Esophagus muscularis mucosa (tissue), 4 donors: ENCODE measurements around the gene EBF4. TPM values are rescaled to one million over a fixed set of nuclear protein-coding genes. Genes with fewer than 3 reads are reported as not detected.

Experiments used
- DNase-seq: peaks from one replicate; pipeline ENCODE4 v3.0.0-alpha.2; 2017; ENCODE audit errors: extremely low spot score
- H3K27ac ChIP-seq, 4 donors: fragments of 200-600 bp; sonication (generic); replicated peaks in 1 of 4; 1 replicate in 3 of 4; 2 replicates in 1 of 4; pipeline ENCODE4 v1.5.1; 2016 to 2019; ENCODE audit warnings: mild to moderate bottlenecking in 1 of 4
- H3K27me3 ChIP-seq, 4 donors: fragments of 200-600 bp; sonication (generic); one replicate each; pipeline versions ENCODE4 v1.5.1 to v1.6.0; 2016 to 2019
- H3K36me3 ChIP-seq, 4 donors: fragments of 200-600 bp; sonication (generic); one replicate each; pipeline ENCODE4 v1.5.1; 2016 to 2019
- H3K4me1 ChIP-seq, 4 donors: fragments of 200-600 bp; sonication (generic); one replicate each; pipeline ENCODE4 v1.5.1; 2016 to 2019
- H3K4me3 ChIP-seq, 4 donors: fragments of 200-600 bp; sonication (generic); 1 replicate in 2 of 4; 2 replicates in 2 of 4; pipeline ENCODE4 v1.5.1; 2016 to 2019; ENCODE audit warnings: mild to moderate bottlenecking in 4 of 4, moderate library complexity in 1 of 4
- H3K9me3 ChIP-seq, 4 donors: fragments of 200-600 bp; sonication (generic); 1 replicate in 3 of 4; 2 replicates in 1 of 4; pipeline ENCODE4 v1.5.1; 2016 to 2019
- EP300 ChIP-seq: sonication (generic); formaldehyde crosslinking; IDR thresholded peaks from one replicate; pipeline ENCODE4 v1.6.1; 2017; ENCODE audit warnings: antibody characterized with exemption
- POLR2A ChIP-seq: fragments of 450-650 bp; IDR thresholded peaks from one replicate; pipeline ENCODE4 v1.6.1; 2017; ENCODE audit warnings: antibody characterized with exemption, moderate library complexity, mild to moderate bottlenecking, low read depth
- POLR2AphosphoS5 ChIP-seq, 2 donors: sonication (generic); formaldehyde crosslinking; IDR thresholded peaks; one replicate each; pipeline ENCODE4 v1.6.1; 2017; ENCODE audit warnings: antibody characterized with exemption in 2 of 2
- WGBS: methylation state at CpG from one replicate; pipeline ENCODE4 v1.1.5; 2018; 5-methylcytosine and 5-hydroxymethylcytosine counted together
- intact Hi-C: fragments of 100-400 bp; cut with DNase I; formaldehyde crosslinking; loops from one replicate; pipeline ENCODE4 v1.15.1; 2023
- total RNA-seq, 4 donors: library from RNA; depleted of rRNA; stranded (reverse); fragments of >200 nt; gene quantifications; one replicate each; pipeline versions ENCODE4 v1.1.0 to v1.2.1, GENCODE V29; 2016
- TF ChIP-seq, protein P1 (sequence below), 3 experiments: fragments of 200-600 bp in 2 of 3; fragments of 450-650 bp in 1 of 3; sonication (generic) in 2 of 3; IDR thresholded peaks; one replicate each; pipeline ENCODE4 v1.5.1; 2017 to 2019; ENCODE audit warnings: antibody characterized with exemption in 3 of 3, mild to moderate bottlenecking in 2 of 3, moderate library complexity in 1 of 3

EBF4 gene
- total RNA-seq, 4 donors from 2014 or later = 23.7 to 46.7 (median 30.1) TPM

DNA sequence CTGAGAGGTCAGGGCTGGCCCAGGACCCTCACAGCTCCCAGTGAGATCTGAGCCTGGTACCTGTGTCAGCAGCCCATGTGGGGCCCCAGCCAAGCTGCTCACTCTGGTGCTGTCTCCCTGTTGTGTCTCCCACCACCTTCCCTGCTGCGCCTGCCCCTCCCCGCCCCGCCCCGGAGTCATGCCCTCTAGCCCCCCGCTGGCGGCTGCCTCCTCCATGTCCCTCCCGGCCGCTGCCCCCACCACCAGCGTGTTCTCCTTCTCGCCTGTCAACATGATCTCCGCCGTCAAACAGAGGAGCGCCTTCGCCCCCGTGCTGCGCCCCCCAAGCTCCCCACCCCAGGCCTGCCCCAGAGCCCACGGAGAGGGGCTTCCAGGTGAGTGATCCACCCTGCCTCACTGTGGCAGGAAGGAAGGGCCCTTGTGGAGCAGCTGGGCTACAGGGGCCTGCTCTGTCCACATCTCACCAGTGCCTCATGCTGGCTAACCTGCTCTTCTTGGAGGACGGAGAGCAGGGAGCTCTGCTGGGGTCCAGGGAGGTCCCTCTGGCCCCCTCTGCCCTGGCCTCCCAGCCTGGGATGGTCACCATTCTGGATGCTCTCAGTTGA is 63.0 kb downstream of the EBF4 start:
- no peak overlapping the region for H3K4me3 ChIP-seq
- 47% methylated on average over 13 of the region's 18 CpGs for WGBS
- TF ChIP-seq, protein P1, sequence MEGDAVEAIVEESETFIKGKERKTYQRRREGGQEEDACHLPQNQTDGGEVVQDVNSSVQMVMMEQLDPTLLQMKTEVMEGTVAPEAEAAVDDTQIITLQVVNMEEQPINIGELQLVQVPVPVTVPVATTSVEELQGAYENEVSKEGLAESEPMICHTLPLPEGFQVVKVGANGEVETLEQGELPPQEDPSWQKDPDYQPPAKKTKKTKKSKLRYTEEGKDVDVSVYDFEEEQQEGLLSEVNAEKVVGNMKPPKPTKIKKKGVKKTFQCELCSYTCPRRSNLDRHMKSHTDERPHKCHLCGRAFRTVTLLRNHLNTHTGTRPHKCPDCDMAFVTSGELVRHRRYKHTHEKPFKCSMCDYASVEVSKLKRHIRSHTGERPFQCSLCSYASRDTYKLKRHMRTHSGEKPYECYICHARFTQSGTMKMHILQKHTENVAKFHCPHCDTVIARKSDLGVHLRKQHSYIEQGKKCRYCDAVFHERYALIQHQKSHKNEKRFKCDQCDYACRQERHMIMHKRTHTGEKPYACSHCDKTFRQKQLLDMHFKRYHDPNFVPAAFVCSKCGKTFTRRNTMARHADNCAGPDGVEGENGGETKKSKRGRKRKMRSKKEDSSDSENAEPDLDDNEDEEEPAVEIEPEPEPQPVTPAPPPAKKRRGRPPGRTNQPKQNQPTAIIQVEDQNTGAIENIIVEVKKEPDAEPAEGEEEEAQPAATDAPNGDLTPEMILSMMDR (IDR thresholded peaks at IDR 0.05) = no peak
- no peak for TF ChIP-seq POLR2A
- no peak for TF ChIP-seq EP300
- no peak for TF ChIP-seq POLR2AphosphoS5 (IDR thresholded peaks at IDR 0.05)
- intact Hi-C loops = loop anchor here (10.0 kb wide), 1 partner anchor 231 kb away; no protein-coding TSS in a partner anchor
- no peak for DNase-seq
- H3K36me3 ChIP-seq = peaks cover 0 to 10% (median 0%) of the 10 kb centered on the region in 4 donors
- no peak overlapping the region for H3K27ac ChIP-seq
- peaks cover 20 to 31% (median 30%) of the 10 kb centered on the region in 4 donors for H3K4me1 ChIP-seq
- H3K27me3 ChIP-seq = peaks cover 0 to 99% (median 32%) of the 10 kb centered on the region in 4 donors
- no peaks in the 10 kb centered on the region for H3K9me3 ChIP-seq

DNA sequence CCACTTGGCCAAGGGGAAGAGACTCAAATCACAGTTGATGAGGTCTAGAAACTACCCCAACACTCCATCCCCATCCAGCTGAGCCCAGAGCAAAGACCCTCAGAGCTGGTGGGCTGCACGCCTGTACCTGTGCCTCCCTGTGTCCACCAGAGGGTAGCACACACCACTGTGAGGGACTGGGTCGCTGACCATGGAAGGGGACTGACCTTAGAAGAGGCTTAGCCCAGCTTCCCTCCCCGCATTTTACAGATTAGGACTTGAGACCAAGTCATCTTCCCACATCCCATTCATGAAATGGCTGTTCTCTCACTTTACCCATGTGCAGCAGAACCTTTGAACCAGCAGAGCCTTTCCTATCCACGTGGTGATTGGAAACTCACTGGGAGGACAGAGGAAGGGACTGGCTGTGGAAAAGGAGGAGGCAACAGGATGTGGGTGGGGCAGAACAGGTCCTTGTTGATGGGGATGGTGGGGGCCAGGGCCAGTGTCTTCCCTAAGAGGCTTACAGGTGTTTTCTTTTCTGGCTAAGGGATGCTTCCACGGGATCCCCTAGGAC is 63.6 kb downstream of the EBF4 start:
- 54% methylated on average over 4 of the region's 5 CpGs for WGBS
- intact Hi-C loops = loop anchor here (10.0 kb wide), 1 partner anchor 231 kb away; no protein-coding TSS in a partner anchor
- peaks cover 0 to 97% (median 32%) of the 10 kb centered on the region in 4 donors for H3K27me3 ChIP-seq

DNA sequence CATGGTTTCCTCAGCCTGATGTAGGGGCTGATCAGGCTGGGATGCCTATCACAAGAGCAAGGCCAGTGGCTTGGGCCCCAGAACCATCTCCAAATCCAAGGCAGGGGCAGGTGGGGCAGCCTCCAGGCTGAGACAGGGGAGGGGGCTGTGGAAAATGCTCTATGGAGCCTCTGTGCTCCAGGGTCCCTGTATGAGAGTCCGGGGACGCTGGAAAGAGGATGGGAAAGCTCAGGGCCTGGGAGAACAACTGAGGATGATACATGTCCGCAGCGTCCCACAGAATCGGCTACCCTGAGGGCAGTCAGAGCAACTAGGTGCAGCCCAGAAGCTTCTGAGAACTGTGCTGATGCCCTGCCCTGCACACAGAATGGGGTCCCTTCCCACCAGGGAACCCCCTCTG is 64.4 kb downstream of the EBF4 start:
- peaks cover 12 to 16% (median 15%) of the 10 kb centered on the region in 4 donors for H3K4me1 ChIP-seq
- H3K36me3 ChIP-seq = peaks cover 0 to 10% (median 0%) of the 10 kb centered on the region in 4 donors
- no peak overlapping the region for H3K27ac ChIP-seq
- peaks cover 0 to 94% (median 26%) of the 10 kb centered on the region in 4 donors for H3K27me3 ChIP-seq
- no peak for DNase-seq
- WGBS = 96% methylated on average over 4 of the region's 5 CpGs
- H3K9me3 ChIP-seq = no peaks in the 10 kb centered on the region
- intact Hi-C loops = loop anchor here (10.0 kb wide), 1 partner anchor 232 kb away; no protein-coding TSS in a partner anchor
- TF ChIP-seq EP300 (no peak), POLR2A (no peak), POLR2AphosphoS5 (IDR thresholded peaks at IDR 0.05) (no peak)
- TF ChIP-seq, protein P1 (IDR thresholded peaks at IDR 0.05) = no peak
- H3K4me3 ChIP-seq = no peak overlapping the region

More for the DNA sequence above, 63.6 kb downstream of the EBF4 start:
- no peak for DNase-seq
- Histone ChIP-seq H3K4me1 (peaks cover 17 to 25% (median 24%) of the 10 kb centered on the region in 4 donors), H3K27ac (no peak overlapping the region), H3K4me3 (no peak overlapping the region), H3K9me3 (no peaks in the 10 kb centered on the region), H3K36me3 (peaks cover 0 to 10% (median 0%) of the 10 kb centered on the region in 4 donors)
- TF ChIP-seq POLR2A = no peak
- TF ChIP-seq, protein P1 (IDR thresholded peaks at IDR 0.05) = peak in 1 of 3 experiments; percentile 16
- no peak for TF ChIP-seq EP300

DNA sequence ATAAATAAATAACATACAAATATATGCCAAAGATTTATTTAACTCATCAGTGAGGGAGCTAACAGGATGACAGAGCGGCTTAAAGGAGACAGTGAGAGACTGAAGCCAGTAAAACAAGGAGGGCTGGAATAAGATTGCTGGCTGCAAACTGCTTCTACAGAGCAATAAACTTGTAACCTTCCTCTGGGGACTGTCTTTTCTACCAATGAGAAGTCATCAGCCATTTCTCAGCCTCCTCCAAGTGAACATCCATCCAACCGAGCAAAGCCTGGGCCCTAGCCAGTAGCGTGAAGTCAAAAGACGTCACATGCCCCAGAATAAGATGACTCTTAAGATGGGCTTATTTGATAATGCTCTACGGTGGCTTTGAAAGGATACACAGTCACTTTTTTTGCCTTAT is 65.4 kb downstream of the EBF4 start:
- Histone ChIP-seq H3K27ac (no peak overlapping the region), H3K9me3 (no peaks in the 10 kb centered on the region), H3K4me3 (no peak overlapping the region), H3K4me1 (peaks cover 5 to 6% (median 6%) of the 10 kb centered on the region in 4 donors), H3K36me3 (peaks cover 0 to 10% (median 0%) of the 10 kb centered on the region in 4 donors), H3K27me3 (peaks cover 0 to 94% (median 19%) of the 10 kb centered on the region in 4 donors)
- TF ChIP-seq, protein P1 (IDR thresholded peaks at IDR 0.05) = no peak
- TF ChIP-seq POLR2A = no peak
- no peak for TF ChIP-seq POLR2AphosphoS5 (IDR thresholded peaks at IDR 0.05)
- no peak for TF ChIP-seq EP300
- intact Hi-C loops = loop anchor here (10.0 kb wide), 1 partner anchor 233 kb away; no protein-coding TSS in a partner anchor
- DNase-seq = no peak
- WGBS = 69% methylated on average over 5 of the region's 5 CpGs
